Endothelial cell of umbilical vein (primary cell): ENCODE data around the gene PTTG1. TPM values are rescaled to one million over a fixed set of nuclear protein-coding genes. Genes with fewer than 3 reads are reported as not detected.
A peak's percentile ranks its signal among the peaks of the same experiment; 100 is the strongest.

Source experiments
- Bru-seq: library from RNA; stranded (reverse); fragments of 400-500 nt; gene quantifications from one replicate; lab custom pipeline; 2021; lab: Mats Ljungman, UMichigan
- BruChase-seq, 2 experiments: library from RNA; stranded (reverse); fragments of 400-500 nt; gene quantifications; one replicate each; lab custom pipeline; 2021; lab: Mats Ljungman, UMichigan
- BruUV-seq: library from RNA; stranded (reverse); fragments of 400-500 nt; replicated peaks from 2 replicates; lab custom pipeline; 2021; lab: Mats Ljungman, UMichigan
- CTCF ChIA-PET: fragments of 300-600, 350-600 bp; sonication (Branson Sonifier 250); formaldehyde crosslinking; loops from one replicate; lab custom pipeline; 2021; ENCODE audit warnings: antibody characterized with exemption, inconsistent platforms; lab: Charles Lee
- POLR2A ChIA-PET: fragments of 300-600, 350-600 bp; sonication (Branson Sonifier 250); formaldehyde crosslinking; loops from one replicate; lab custom pipeline; 2021; ENCODE audit warnings: antibody characterized with exemption, inconsistent platforms; lab: Charles Lee
- DNase-seq: peaks from one replicate; pipeline ENCODE4 v3.0.0-alpha.2; 2011; ENCODE audit warnings: low read depth, low spot score
- FAIRE-seq: peaks from 2 replicates; lab custom pipeline; 2011; peaks lifted over from hg19 to GRCh38; lab: Jason Lieb, UNC
- H2AFZ ChIP-seq: 2 replicates; pipeline ENCODE4 v1.6.0; 2012; ENCODE audit warnings: low read depth, low read length, control low read depth, inconsistent platforms
- H3K27ac ChIP-seq: 2 replicates; pipeline ENCODE4 v1.5.1; 2011; ENCODE audit warnings: low read depth, mild to moderate bottlenecking, control low read depth, low read length, moderate library complexity; ENCODE audit not compliant: insufficient read depth
- H3K27me3 ChIP-seq, 2 experiments: 2 replicates each; pipeline versions ENCODE4 v1.6.0 to v1.6.1; 2011; ENCODE audit warnings: low read length in 2 of 2, mixed read lengths in 1 of 2; ENCODE audit not compliant: control insufficient read depth in 2 of 2, insufficient read depth in 2 of 2
- H3K36me3 ChIP-seq, 2 experiments: 2 replicates in 1 of 2; 3 replicates in 1 of 2; pipeline ENCODE4 v1.5.1; 2011; ENCODE audit warnings: low read length in 2 of 2, mild to moderate bottlenecking in 1 of 2, moderate library complexity in 1 of 2; ENCODE audit not compliant: control insufficient read depth in 2 of 2, insufficient read depth in 2 of 2; ENCODE audit errors: extremely low read depth in 1 of 2
- H3K4me1 ChIP-seq: 3 replicates; pipeline ENCODE4 v1.5.1; 2011; ENCODE audit warnings: mild to moderate bottlenecking, low read length; ENCODE audit not compliant: control insufficient read depth, insufficient read depth; ENCODE audit errors: extremely low read depth
- H3K4me2 ChIP-seq: 2 replicates; pipeline ENCODE4 v1.6.1; 2011; ENCODE audit warnings: low read length, control low read depth, mixed read lengths; ENCODE audit not compliant: insufficient read depth
- H3K4me3 ChIP-seq, 3 experiments: fragments of 200-600 bp in 1 of 3; sonication (generic), shearing (Covaris generic) in 1 of 3; replicated peaks in 1 of 3; 2 replicates each; pipeline ENCODE4 v1.5.1; 2011 to 2016; ENCODE audit warnings: control low read depth in 3 of 3, low read length in 3 of 3, mild to moderate bottlenecking in 2 of 3, inconsistent platforms in 1 of 3, low read depth in 1 of 3, moderate library complexity in 1 of 3; ENCODE audit not compliant: insufficient read depth in 1 of 3
- H3K79me2 ChIP-seq: 2 replicates; pipeline ENCODE4 v1.6.0; 2012; ENCODE audit warnings: low read length, inconsistent platforms; ENCODE audit not compliant: control insufficient read depth, insufficient read depth
- H3K9ac ChIP-seq: replicated peaks from 2 replicates; pipeline ENCODE3; 2011; ENCODE audit warnings: low read length, control low read depth; ENCODE audit not compliant: insufficient read depth; ENCODE audit errors: extremely low read depth
- H3K9me1 ChIP-seq: replicated peaks from 3 replicates; pipeline ENCODE4 v1.6.0; 2011; ENCODE audit warnings: mild to moderate bottlenecking, low read length; ENCODE audit not compliant: control insufficient read depth, insufficient read depth; ENCODE audit errors: extremely low read depth
- H3K9me3 ChIP-seq: replicated peaks from 2 replicates; pipeline ENCODE4 v1.5.1; 2012; ENCODE audit warnings: low read length, inconsistent platforms; ENCODE audit not compliant: control insufficient read depth, insufficient read depth
- H4K20me1 ChIP-seq: replicated peaks from 2 replicates; pipeline ENCODE3; 2011; ENCODE audit warnings: mild to moderate bottlenecking, low read length; ENCODE audit not compliant: control insufficient read depth, insufficient read depth; ENCODE audit errors: extremely low read depth
- GATA2 ChIP-seq: IDR thresholded peaks from 2 replicates; pipeline ENCODE4 v1.7.0; 2011; ENCODE audit warnings: low read depth, mild to moderate bottlenecking, moderate library complexity, mixed read lengths, low read length; ENCODE audit not compliant: insufficient read length, insufficient read depth
- JUN ChIP-seq: IDR thresholded peaks from 2 replicates; pipeline ENCODE4 v1.6.1; 2011; ENCODE audit warnings: borderline replicate concordance, low read depth; ENCODE audit not compliant: insufficient read length, insufficient read depth
- MAX ChIP-seq: IDR thresholded peaks from 2 replicates; pipeline ENCODE4 v1.6.1; 2011; ENCODE audit not compliant: insufficient read depth, insufficient read length
- MYC ChIP-seq: IDR thresholded peaks from one replicate; pipeline ENCODE4 v1.6.1; 2011; ENCODE audit warnings: mild to moderate bottlenecking, low read depth, low read length
- POLR2A ChIP-seq: IDR thresholded peaks from 2 replicates; pipeline ENCODE4 v1.6.1; 2012; ENCODE audit warnings: low read depth, mild to moderate bottlenecking, control low read depth, low read length
- POLR2AphosphoS5 ChIP-seq: IDR thresholded peaks from 2 replicates; pipeline ENCODE4 v1.6.1; 2012; ENCODE audit warnings: low read depth, mild to moderate bottlenecking, control low read depth, low read length, moderate library complexity; ENCODE audit not compliant: insufficient read depth
- dilution Hi-C: fragments of 300-500 bp; cut with MboI; formaldehyde crosslinking; loops from one replicate; pipeline ENCODE4 v1.15.0; 2019; ENCODE audit warnings: low sequenced_read_pairs; ENCODE audit not compliant: extremely low pct_ligation_motif_present
- intact Hi-C: fragments of 100-400 bp; cut with micrococcal nuclease; formaldehyde crosslinking; loops from one replicate; pipeline ENCODE4 v1.10.0; 2022
- long read RNA-seq: library from polyadenylated mRNA; stranded (forward); transcript quantifications from one replicate; pipeline ENCODE4 v2.0.0, GENCODE V29; 2021
- polyA minus RNA-seq, 3 experiments: library from RNA; depleted of rRNA, polyadenylated mRNA; stranded (reverse); fragments of >200 nt; gene quantifications; 1 replicate in 1 of 3; 2 replicates in 2 of 3; pipeline ENCODE4 v1.2.3, GENCODE V29; 2011
- polyA plus RNA-seq, 4 experiments: library from polyadenylated mRNA; depleted of rRNA in 3 of 4; stranded (reverse) in 3 of 4; unstranded in 1 of 4; fragments of >200 nt; gene quantifications; 2 replicates each; pipeline versions ENCODE4 v1.2.1 to v1.2.3, GENCODE V29; 2011 to 2012; ENCODE audit warnings: missing spikeins in 1 of 4
- total RNA-seq: library from RNA; stranded (reverse); gene quantifications from 2 replicates; pipeline ENCODE4 v1.2.3, GENCODE V29; 2021
- TF ChIP-seq, protein P1 (sequence below), 2 donors: IDR thresholded peaks; 1 replicate in 1 of 2; 2 replicates in 1 of 2; pipeline ENCODE4 v1.5.1; 2011; ENCODE audit warnings: low read length in 2 of 2, mild to moderate bottlenecking in 2 of 2, moderate library complexity in 2 of 2, control low read depth in 1 of 2, inconsistent platforms in 1 of 2, low read depth in 1 of 2; ENCODE audit not compliant: insufficient read depth in 1 of 2; ENCODE audit errors: extremely low read depth in 1 of 2

Gene PTTG1
- total RNA-seq, result 139 and 140 TPM in 2 replicates
- 157 and 173 TPM in 2 replicates for polyA plus RNA-seq
- polyA plus RNA-seq (2011; cell fraction: cytosol; rRNA removed), result 355 and 421 TPM in 2 replicates
- polyA plus RNA-seq (2011; cell fraction: nucleus; rRNA removed), result 182 and 233 TPM in 2 replicates
- 83.1 and 154 TPM in 2 replicates for polyA plus RNA-seq (2012)
- 43.8 and 47.2 TPM in 2 replicates for polyA minus RNA-seq
- polyA minus RNA-seq (2011; cell fraction: cytosol; rRNA and poly(A)+ RNA removed), result 57.7 TPM
- polyA minus RNA-seq (2011; cell fraction: nucleus; rRNA and poly(A)+ RNA removed), result 18.0 and 28.6 TPM in 2 replicates
- percentile 86 among the genes with signal in this experiment for Bru-seq, nascent RNA
- percentile 87 among the genes with signal in this experiment for BruChase-seq, experiment 1, labeled RNA remaining after a 6-hour chase
- BruChase-seq, experiment 2, labeled RNA remaining after a 2-hour chase, result percentile 70 among the genes with signal in this experiment
- long read RNA-seq, transcript PTTG1-202 (5 exons, 1,070 nt), result minor isoform, 129 of 656 reads
- long read RNA-seq, transcript PTTG1-201 (6 exons, 753 nt), result major isoform, 491 of 656 reads
- long read RNA-seq, transcript PTTG1-205 (6 exons, 895 nt), result minor isoform, 9 of 656 reads
- long read RNA-seq, partial matches to known transcripts, result 19 of 656 reads
- long read RNA-seq, other reads (novel, unspliced or antisense), result 5 of 656 reads

- H3K4me2 ChIP-seq, result peak within 1 kb of the TSS; percentile 89
- ChIA-PET POLR2A (interaction anchor here (1.0 kb wide), 1 partner anchor 21 kb away, joined by 6 read pairs; no protein-coding TSS in a partner anchor), CTCF (interaction anchor here (0.6 to 5.5 kb wide), 6 partner anchors 17 to 1214 kb away, joined by 3 to 54 read pairs (median 6); no protein-coding TSS in a partner anchor)
- H3K36me3 ChIP-seq, result peaks cover 0 to 5% of the 10 kb centered on the region in 2 experiments
- H3K4me1 ChIP-seq, result peaks cover 58% of the 10 kb centered on the region
- no peaks in the 10 kb centered on the region for H4K20me1 ChIP-seq
- H3K9me3 ChIP-seq, result no peaks in the 10 kb centered on the region
- H2AFZ ChIP-seq, result peak within 1 kb of the TSS; percentile 86
- intact Hi-C loops, result loop anchor here (2.0 kb wide), 1 partner anchor 29 kb away; no protein-coding TSS in a partner anchor
- peak within 1 kb of the TSS; percentile 71 for H3K27ac ChIP-seq
- H3K27me3 ChIP-seq, result no peaks in the 10 kb centered on the region
- peak within 1 kb of the TSS; percentile 70 to 95 (median 94) for H3K4me3 ChIP-seq
- H3K9ac ChIP-seq, result peak within 1 kb of the TSS; percentile 89
- H3K79me2 ChIP-seq, result peaks cover 58% of the 10 kb centered on the region
- FAIRE-seq (peak; percentile 93), DNase-seq (peak; percentile 99)
- dilution Hi-C loops, result no loop called here
- TF ChIP-seq POLR2AphosphoS5 (peak; percentile 79), POLR2A (peak; percentile 74), MYC (no peak)
- H3K9me1 ChIP-seq, result no peaks in the 10 kb centered on the region
- TSS peak; percentile 28 for BruUV-seq
Measured at GRCh38 chr5:160421625-160422258, at the start of gene PTTG1. TSS of gene PTTG1 (plus strand) at chr5:160421855. CDS start at chr5:160422313, 458 bp downstream.

DNA sequence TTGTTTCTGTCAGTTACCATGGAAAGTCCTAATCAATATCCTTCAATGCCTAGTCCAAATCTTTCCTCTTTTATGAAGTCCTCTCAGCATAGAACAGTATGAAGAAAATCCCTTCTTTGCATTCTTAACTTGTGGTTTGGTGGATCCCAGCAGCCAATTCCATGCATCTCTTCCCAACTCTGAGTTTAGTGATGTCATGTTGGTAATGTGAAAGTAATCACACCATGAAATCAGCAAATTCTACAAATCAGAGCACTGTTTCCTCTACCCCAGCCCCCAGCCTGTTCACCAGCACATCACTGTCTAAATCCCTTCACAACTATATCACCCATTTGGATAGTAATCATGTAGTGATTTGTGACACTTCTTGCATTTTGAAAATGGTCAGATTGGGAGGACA lies 46.5 kb upstream of the PTTG1 start:
- DNase-seq, result no peak
- Histone ChIP-seq H3K4me1 (peaks cover 3% of the 10 kb centered on the region), H3K79me2 (no peaks in the 10 kb centered on the region), H3K27me3 (peaks cover 53 to 69% of the 10 kb centered on the region in 2 experiments), H3K36me3 (no peaks in the 10 kb centered on the region), H3K4me2 (no peak overlapping the region), H3K9ac (no peak overlapping the region), H3K9me1 (no peaks in the 10 kb centered on the region), H3K4me3 (no peak overlapping the region), H2AFZ (no peak overlapping the region), H3K9me3 (no peaks in the 10 kb centered on the region), H4K20me1 (no peaks in the 10 kb centered on the region), H3K27ac (no peak overlapping the region)
- BruUV-seq, result no TSS peak
- intact Hi-C loops (no loop called here), dilution Hi-C loops (no loop called here)
- TF ChIP-seq GATA2, result no peak
- TF ChIP-seq POLR2AphosphoS5, result no peak
- TF ChIP-seq, protein P1, sequence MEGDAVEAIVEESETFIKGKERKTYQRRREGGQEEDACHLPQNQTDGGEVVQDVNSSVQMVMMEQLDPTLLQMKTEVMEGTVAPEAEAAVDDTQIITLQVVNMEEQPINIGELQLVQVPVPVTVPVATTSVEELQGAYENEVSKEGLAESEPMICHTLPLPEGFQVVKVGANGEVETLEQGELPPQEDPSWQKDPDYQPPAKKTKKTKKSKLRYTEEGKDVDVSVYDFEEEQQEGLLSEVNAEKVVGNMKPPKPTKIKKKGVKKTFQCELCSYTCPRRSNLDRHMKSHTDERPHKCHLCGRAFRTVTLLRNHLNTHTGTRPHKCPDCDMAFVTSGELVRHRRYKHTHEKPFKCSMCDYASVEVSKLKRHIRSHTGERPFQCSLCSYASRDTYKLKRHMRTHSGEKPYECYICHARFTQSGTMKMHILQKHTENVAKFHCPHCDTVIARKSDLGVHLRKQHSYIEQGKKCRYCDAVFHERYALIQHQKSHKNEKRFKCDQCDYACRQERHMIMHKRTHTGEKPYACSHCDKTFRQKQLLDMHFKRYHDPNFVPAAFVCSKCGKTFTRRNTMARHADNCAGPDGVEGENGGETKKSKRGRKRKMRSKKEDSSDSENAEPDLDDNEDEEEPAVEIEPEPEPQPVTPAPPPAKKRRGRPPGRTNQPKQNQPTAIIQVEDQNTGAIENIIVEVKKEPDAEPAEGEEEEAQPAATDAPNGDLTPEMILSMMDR (IDR thresholded peaks at IDR 0.05; ENCODE audit: extremely low read depth in 1 of 2, insufficient read depth in 1 of 2, low read depth in 1 of 2, low read length in 2 of 2), result no peak
- TF ChIP-seq JUN, result no peak
- no peak for TF ChIP-seq MYC
- no peak for TF ChIP-seq MAX
- ChIA-PET POLR2A (no interaction called here), CTCF (no interaction called here)
- no peak for FAIRE-seq
